ENCODE results near the gene OR51B4. TPM values are rescaled to one million over a fixed set of nuclear protein-coding genes. Genes with fewer than 3 reads are reported as not detected.

OR51B4 gene
- total and polyA plus RNA-seq, 2 experiments from 2014 or later, result not detected

DNA sequence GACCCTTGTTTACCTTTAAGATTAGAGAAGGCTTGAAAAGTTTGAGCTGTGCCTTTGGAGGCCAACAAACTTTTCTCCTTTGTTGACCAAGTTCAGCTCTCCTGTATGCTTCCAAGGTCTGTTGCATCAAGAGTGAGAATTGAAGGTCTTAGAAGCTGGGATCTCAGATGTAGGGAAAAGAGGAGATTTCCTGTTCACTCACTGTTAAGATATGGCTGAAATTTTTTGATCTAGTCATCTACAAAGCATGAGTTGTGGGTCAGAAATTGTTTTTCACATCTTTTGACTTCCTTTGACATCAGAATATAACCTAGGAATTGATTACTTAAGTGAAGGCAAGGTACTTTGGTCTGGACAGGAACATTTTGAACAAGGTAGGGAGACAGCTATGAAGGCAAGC lies 12.1 kb downstream of the OR51B4 start:
- H3K36me3 ChIP-seq (ENCODE audit: insufficient read depth), result no peaks in the 10 kb centered on the region
- H3K4me2 ChIP-seq, result no peak overlapping the region
- no peaks in the 10 kb centered on the region for H3F3A ChIP-seq (replicated peaks; ENCODE audit: low read depth)
- no peaks in the 10 kb centered on the region for H3K4me1 ChIP-seq (ENCODE audit: insufficient read depth)
- H4K20me1 ChIP-seq (replicated peaks; ENCODE audit: insufficient read depth), result no peaks in the 10 kb centered on the region
- H3K27ac Mint-ChIP-seq, result no peak overlapping the region
- no peak for ATAC-seq
- TF ChIP-seq POLR2AphosphoS5 (IDR thresholded peaks at IDR 0.05; ENCODE audit: low read depth), result no peak
- TF ChIP-seq, protein P1, sequence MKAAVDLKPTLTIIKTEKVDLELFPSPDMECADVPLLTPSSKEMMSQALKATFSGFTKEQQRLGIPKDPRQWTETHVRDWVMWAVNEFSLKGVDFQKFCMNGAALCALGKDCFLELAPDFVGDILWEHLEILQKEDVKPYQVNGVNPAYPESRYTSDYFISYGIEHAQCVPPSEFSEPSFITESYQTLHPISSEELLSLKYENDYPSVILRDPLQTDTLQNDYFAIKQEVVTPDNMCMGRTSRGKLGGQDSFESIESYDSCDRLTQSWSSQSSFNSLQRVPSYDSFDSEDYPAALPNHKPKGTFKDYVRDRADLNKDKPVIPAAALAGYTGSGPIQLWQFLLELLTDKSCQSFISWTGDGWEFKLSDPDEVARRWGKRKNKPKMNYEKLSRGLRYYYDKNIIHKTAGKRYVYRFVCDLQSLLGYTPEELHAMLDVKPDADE (IDR thresholded peaks at IDR 0.05), result no peak
- no peak for TF ChIP-seq ZNF331 (CRISPR knock-in tag; IDR thresholded peaks at IDR 0.05; ENCODE audit: low read depth)
- TF ChIP-seq, protein P2, sequence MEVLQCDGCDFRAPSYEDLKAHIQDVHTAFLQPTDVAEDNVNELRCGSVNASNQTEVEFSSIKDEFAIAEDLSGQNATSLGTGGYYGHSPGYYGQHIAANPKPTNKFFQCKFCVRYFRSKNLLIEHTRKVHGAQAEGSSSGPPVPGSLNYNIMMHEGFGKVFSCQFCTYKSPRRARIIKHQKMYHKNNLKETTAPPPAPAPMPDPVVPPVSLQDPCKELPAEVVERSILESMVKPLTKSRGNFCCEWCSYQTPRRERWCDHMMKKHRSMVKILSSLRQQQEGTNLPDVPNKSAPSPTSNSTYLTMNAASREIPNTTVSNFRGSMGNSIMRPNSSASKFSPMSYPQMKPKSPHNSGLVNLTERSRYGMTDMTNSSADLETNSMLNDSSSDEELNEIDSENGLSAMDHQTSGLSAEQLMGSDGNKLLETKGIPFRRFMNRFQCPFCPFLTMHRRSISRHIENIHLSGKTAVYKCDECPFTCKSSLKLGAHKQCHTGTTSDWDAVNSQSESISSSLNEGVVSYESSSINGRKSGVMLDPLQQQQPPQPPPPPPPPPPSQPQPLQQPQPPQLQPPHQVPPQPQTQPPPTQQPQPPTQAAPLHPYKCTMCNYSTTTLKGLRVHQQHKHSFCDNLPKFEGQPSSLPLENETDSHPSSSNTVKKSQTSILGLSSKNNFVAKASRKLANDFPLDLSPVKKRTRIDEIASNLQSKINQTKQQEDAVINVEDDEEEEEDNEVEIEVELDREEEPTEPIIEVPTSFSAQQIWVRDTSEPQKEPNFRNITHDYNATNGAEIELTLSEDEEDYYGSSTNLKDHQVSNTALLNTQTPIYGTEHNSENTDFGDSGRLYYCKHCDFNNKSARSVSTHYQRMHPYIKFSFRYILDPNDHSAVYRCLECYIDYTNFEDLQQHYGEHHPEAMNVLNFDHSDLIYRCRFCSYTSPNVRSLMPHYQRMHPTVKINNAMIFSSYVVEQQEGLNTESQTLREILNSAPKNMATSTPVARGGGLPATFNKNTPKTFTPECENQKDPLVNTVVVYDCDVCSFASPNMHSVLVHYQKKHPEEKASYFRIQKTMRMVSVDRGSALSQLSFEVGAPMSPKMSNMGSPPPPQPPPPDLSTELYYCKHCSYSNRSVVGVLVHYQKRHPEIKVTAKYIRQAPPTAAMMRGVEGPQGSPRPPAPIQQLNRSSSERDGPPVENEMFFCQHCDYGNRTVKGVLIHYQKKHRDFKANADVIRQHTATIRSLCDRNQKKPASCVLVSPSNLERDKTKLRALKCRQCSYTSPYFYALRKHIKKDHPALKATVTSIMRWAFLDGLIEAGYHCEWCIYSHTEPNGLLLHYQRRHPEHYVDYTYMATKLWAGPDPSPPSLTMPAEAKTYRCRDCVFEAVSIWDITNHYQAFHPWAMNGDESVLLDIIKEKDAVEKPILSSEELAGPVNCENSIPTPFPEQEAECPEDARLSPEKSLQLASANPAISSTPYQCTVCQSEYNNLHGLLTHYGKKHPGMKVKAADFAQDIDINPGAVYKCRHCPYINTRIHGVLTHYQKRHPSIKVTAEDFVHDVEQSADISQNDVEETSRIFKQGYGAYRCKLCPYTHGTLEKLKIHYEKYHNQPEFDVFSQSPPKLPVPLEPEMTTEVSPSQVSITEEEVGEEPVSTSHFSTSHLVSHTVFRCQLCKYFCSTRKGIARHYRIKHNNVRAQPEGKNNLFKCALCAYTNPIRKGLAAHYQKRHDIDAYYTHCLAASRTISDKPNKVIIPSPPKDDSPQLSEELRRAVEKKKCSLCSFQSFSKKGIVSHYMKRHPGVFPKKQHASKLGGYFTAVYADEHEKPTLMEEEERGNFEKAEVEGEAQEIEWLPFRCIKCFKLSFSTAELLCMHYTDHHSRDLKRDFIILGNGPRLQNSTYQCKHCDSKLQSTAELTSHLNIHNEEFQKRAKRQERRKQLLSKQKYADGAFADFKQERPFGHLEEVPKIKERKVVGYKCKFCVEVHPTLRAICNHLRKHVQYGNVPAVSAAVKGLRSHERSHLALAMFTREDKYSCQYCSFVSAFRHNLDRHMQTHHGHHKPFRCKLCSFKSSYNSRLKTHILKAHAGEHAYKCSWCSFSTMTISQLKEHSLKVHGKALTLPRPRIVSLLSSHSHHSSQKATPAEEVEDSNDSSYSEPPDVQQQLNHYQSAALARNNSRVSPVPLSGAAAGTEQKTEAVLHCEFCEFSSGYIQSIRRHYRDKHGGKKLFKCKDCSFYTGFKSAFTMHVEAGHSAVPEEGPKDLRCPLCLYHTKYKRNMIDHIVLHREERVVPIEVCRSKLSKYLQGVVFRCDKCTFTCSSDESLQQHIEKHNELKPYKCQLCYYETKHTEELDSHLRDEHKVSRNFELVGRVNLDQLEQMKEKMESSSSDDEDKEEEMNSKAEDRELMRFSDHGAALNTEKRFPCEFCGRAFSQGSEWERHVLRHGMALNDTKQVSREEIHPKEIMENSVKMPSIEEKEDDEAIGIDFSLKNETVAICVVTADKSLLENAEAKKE (CRISPR knock-in tag; IDR thresholded peaks at IDR 0.05), result no peak
- no peak for TF ChIP-seq NANOG (IDR thresholded peaks at IDR 0.05; ENCODE audit: borderline replicate concordance)
- TF ChIP-seq JUNB (IDR thresholded peaks at IDR 0.05; ENCODE audit: unreplicated experiment), result no peak
- no peak overlapping the region for H3K4me3 Mint-ChIP-seq
- no peaks in the 10 kb centered on the region for H3K27me3 ChIP-seq (ENCODE audit: insufficient read depth)
- H3K27ac ChIP-seq (ENCODE audit: low read depth), result no peak overlapping the region
- no peak for DNase-seq (ENCODE audit: low spot score)
- no peaks in the 10 kb centered on the region for H3K27me3 Mint-ChIP-seq (ENCODE audit: insufficient read depth, low read depth, poor library complexity)
- no peaks in the 10 kb centered on the region for H3K4me1 Mint-ChIP-seq
- H3K79me2 ChIP-seq (replicated peaks; ENCODE audit: insufficient read depth), result no peaks in the 10 kb centered on the region
- H3K9me2 ChIP-seq (ENCODE audit: insufficient read depth), result peaks cover 3% of the 10 kb centered on the region; the same call in 1 of the 2 replicates
- 0 out of 2 replicates have a peak overlapping the region, but pooled peaks have one; percentile 18 for H2AFZ ChIP-seq
- H3K36me3 Mint-ChIP-seq (ENCODE audit: low read depth), result no peaks in the 10 kb centered on the region; the same call in 2 of the 3 replicates
- H3K9me3 Mint-ChIP-seq, result no peaks in the 10 kb centered on the region
- no peak overlapping the region for H3K4me3 ChIP-seq
